ENCODE measurements around the gene SLCO1B3.
"Not testable (repeated sequence)": the region's sequence is repeated elsewhere in the genome, so short reads cannot be mapped to it uniquely, and the experiment has no call there.

Gene SLCO1B3

GRCh38 chr12:20810487-20810886 lies at the start of gene SLCO1B3:
Gene SLCO1B3, plus strand, starts transcription at chr12:20810705. Its CDS starts 5,034 bp downstream, at chr12:20815739.
- Histone ChIP-seq H3K4me3 (ENCODE audit: low read depth in 1 of 2, low read length in 2 of 2) (no peak within 1 kb of the TSS), H3K27me3 (ENCODE audit: low read depth, low read length) (no peaks in the 10 kb centered on the region), H3K27ac (ENCODE audit: low read length) (no peak within 1 kb of the TSS), H3K4me1 (ENCODE audit: control insufficient read depth in 1 of 2, insufficient read depth in 2 of 2, low read length in 2 of 2) (no peaks in the 10 kb centered on the region), H3K36me3 (ENCODE audit: control insufficient read depth in 1 of 2, insufficient read depth in 2 of 2, low read length in 2 of 2) (no peaks in the 10 kb centered on the region), H3K9me3 (ENCODE audit: control insufficient read depth in 1 of 2, low read length in 2 of 2) (peaks cover 0 to 2% of the 10 kb centered on the region in 2 donors)

- peaks cover 0 to 5% of the 10 kb centered on the region in 2 donors for H3K9me3 ChIP-seq (ENCODE audit: control insufficient read depth in 1 of 2, low read length in 2 of 2)
- H3K4me1 ChIP-seq (ENCODE audit: control insufficient read depth in 1 of 2, insufficient read depth in 2 of 2, low read length in 2 of 2), result no peaks in the 10 kb centered on the region
- no peaks in the 10 kb centered on the region for H3K27me3 ChIP-seq (ENCODE audit: low read depth, low read length)
- no peaks in the 10 kb centered on the region for H3K36me3 ChIP-seq (ENCODE audit: control insufficient read depth in 1 of 2, insufficient read depth in 2 of 2, low read length in 2 of 2)
- no peak overlapping the region for H3K27ac ChIP-seq (ENCODE audit: low read length)
- no peak overlapping the region for H3K4me3 ChIP-seq (ENCODE audit: low read depth in 1 of 2, low read length in 2 of 2)
Observed at GRCh38 chr12:20777420-20777819, 33.1 kb upstream of the SLCO1B3 start.

- H3K36me3 ChIP-seq (ENCODE audit: control insufficient read depth in 1 of 2, insufficient read depth in 2 of 2, low read length in 2 of 2), result no peaks in the 10 kb centered on the region
- no peaks in the 10 kb centered on the region for H3K4me1 ChIP-seq (ENCODE audit: control insufficient read depth in 1 of 2, insufficient read depth in 2 of 2, low read length in 2 of 2)
- no peak overlapping the region for H3K4me3 ChIP-seq (ENCODE audit: low read depth in 1 of 2, low read length in 2 of 2)
- no peaks in the 10 kb centered on the region for H3K27me3 ChIP-seq (ENCODE audit: low read depth, low read length)
- H3K27ac ChIP-seq (ENCODE audit: low read length), result no peak overlapping the region
- peaks cover 0 to 5% of the 10 kb centered on the region in 2 donors for H3K9me3 ChIP-seq (ENCODE audit: control insufficient read depth in 1 of 2, low read length in 2 of 2)
Observed at GRCh38 chr12:20778969-20779368, 31.5 kb upstream of the SLCO1B3 start.

GRCh38 chr12:20779971-20780370 lies 30.5 kb upstream of the SLCO1B3 start:
- H3K27me3 ChIP-seq (ENCODE audit: low read depth, low read length); H3K36me3 ChIP-seq (ENCODE audit: control insufficient read depth in 1 of 2, insufficient read depth in 2 of 2, low read length in 2 of 2); H3K4me1 ChIP-seq (ENCODE audit: control insufficient read depth in 1 of 2, insufficient read depth in 2 of 2, low read length in 2 of 2); H3K9me3 ChIP-seq (ENCODE audit: control insufficient read depth in 1 of 2, low read length in 2 of 2); H3K4me3 ChIP-seq (ENCODE audit: low read depth in 1 of 2, low read length in 2 of 2); H3K27ac ChIP-seq (ENCODE audit: low read length): not testable (repeated sequence)

GRCh38 chr12:20783796-20784357 lies 26.6 kb upstream of the SLCO1B3 start:
- not testable (repeated sequence) for H3K27ac ChIP-seq (ENCODE audit: low read length); H3K9me3 ChIP-seq (ENCODE audit: control insufficient read depth in 1 of 2, low read length in 2 of 2); H3K4me1 ChIP-seq (ENCODE audit: control insufficient read depth in 1 of 2, insufficient read depth in 2 of 2, low read length in 2 of 2); H3K4me3 ChIP-seq (ENCODE audit: low read depth in 1 of 2, low read length in 2 of 2); H3K36me3 ChIP-seq (ENCODE audit: control insufficient read depth in 1 of 2, insufficient read depth in 2 of 2, low read length in 2 of 2); H3K27me3 ChIP-seq (ENCODE audit: low read depth, low read length)

GRCh38 chr12:20792971-20793370 lies 17.5 kb upstream of the SLCO1B3 start:
- no peaks in the 10 kb centered on the region for H3K9me3 ChIP-seq (ENCODE audit: control insufficient read depth in 1 of 2, low read length in 2 of 2)
- H3K27ac ChIP-seq (ENCODE audit: low read length), result no peak overlapping the region
- H3K36me3 ChIP-seq (ENCODE audit: control insufficient read depth in 1 of 2, insufficient read depth in 2 of 2, low read length in 2 of 2), result no peaks in the 10 kb centered on the region
- H3K4me3 ChIP-seq (ENCODE audit: low read depth in 1 of 2, low read length in 2 of 2), result no peak overlapping the region
- no peaks in the 10 kb centered on the region for H3K27me3 ChIP-seq (ENCODE audit: low read depth, low read length)
- H3K4me1 ChIP-seq (ENCODE audit: control insufficient read depth in 1 of 2, insufficient read depth in 2 of 2, low read length in 2 of 2), result no peaks in the 10 kb centered on the region

GRCh38 chr12:20798554-20798953 lies 12.0 kb upstream of the SLCO1B3 start:
- Histone ChIP-seq H3K4me3 (ENCODE audit: low read depth in 1 of 2, low read length in 2 of 2) (no peak overlapping the region), H3K27ac (ENCODE audit: low read length) (no peak overlapping the region), H3K4me1 (ENCODE audit: control insufficient read depth in 1 of 2, insufficient read depth in 2 of 2, low read length in 2 of 2) (no peaks in the 10 kb centered on the region), H3K27me3 (ENCODE audit: low read depth, low read length) (no peaks in the 10 kb centered on the region), H3K9me3 (ENCODE audit: control insufficient read depth in 1 of 2, low read length in 2 of 2) (no peaks in the 10 kb centered on the region), H3K36me3 (ENCODE audit: control insufficient read depth in 1 of 2, insufficient read depth in 2 of 2, low read length in 2 of 2) (no peaks in the 10 kb centered on the region)

GRCh38 chr12:20800160-20800559 lies 10.3 kb upstream of the SLCO1B3 start:
- no peaks in the 10 kb centered on the region for H3K36me3 ChIP-seq (ENCODE audit: control insufficient read depth in 1 of 2, insufficient read depth in 2 of 2, low read length in 2 of 2)
- no peak overlapping the region for H3K4me3 ChIP-seq (ENCODE audit: low read depth in 1 of 2, low read length in 2 of 2)
- no peaks in the 10 kb centered on the region for H3K9me3 ChIP-seq (ENCODE audit: control insufficient read depth in 1 of 2, low read length in 2 of 2)
- H3K27me3 ChIP-seq (ENCODE audit: low read depth, low read length), result no peaks in the 10 kb centered on the region
- no peak overlapping the region for H3K27ac ChIP-seq (ENCODE audit: low read length)
- H3K4me1 ChIP-seq (ENCODE audit: control insufficient read depth in 1 of 2, insufficient read depth in 2 of 2, low read length in 2 of 2), result no peaks in the 10 kb centered on the region

- Histone ChIP-seq H3K27me3 (ENCODE audit: low read depth, low read length) (no peaks in the 10 kb centered on the region), H3K4me3 (ENCODE audit: low read depth in 1 of 2, low read length in 2 of 2) (no peak overlapping the region), H3K27ac (ENCODE audit: low read length) (no peak overlapping the region), H3K36me3 (ENCODE audit: control insufficient read depth in 1 of 2, insufficient read depth in 2 of 2, low read length in 2 of 2) (no peaks in the 10 kb centered on the region), H3K9me3 (ENCODE audit: control insufficient read depth in 1 of 2, low read length in 2 of 2) (no peaks in the 10 kb centered on the region), H3K4me1 (ENCODE audit: control insufficient read depth in 1 of 2, insufficient read depth in 2 of 2, low read length in 2 of 2) (no peaks in the 10 kb centered on the region)
Observed at GRCh38 chr12:20801035-20801434, 9.5 kb upstream of the SLCO1B3 start.

- Histone ChIP-seq H3K36me3 (ENCODE audit: control insufficient read depth in 1 of 2, insufficient read depth in 2 of 2, low read length in 2 of 2) (no peaks in the 10 kb centered on the region), H3K9me3 (ENCODE audit: control insufficient read depth in 1 of 2, low read length in 2 of 2) (peaks cover 0 to 2% of the 10 kb centered on the region in 2 donors), H3K4me3 (ENCODE audit: low read depth in 1 of 2, low read length in 2 of 2) (no peak overlapping the region), H3K4me1 (ENCODE audit: control insufficient read depth in 1 of 2, insufficient read depth in 2 of 2, low read length in 2 of 2) (no peaks in the 10 kb centered on the region), H3K27ac (ENCODE audit: low read length) (no peak overlapping the region), H3K27me3 (ENCODE audit: low read depth, low read length) (no peaks in the 10 kb centered on the region)
Observed at GRCh38 chr12:20805921-20806320, 4.6 kb upstream of the SLCO1B3 start.

- peaks cover 0 to 2% of the 10 kb centered on the region in 2 donors for H3K9me3 ChIP-seq (ENCODE audit: control insufficient read depth in 1 of 2, low read length in 2 of 2)
- no peaks in the 10 kb centered on the region for H3K4me1 ChIP-seq (ENCODE audit: control insufficient read depth in 1 of 2, insufficient read depth in 2 of 2, low read length in 2 of 2)
- no peak overlapping the region for H3K4me3 ChIP-seq (ENCODE audit: low read depth in 1 of 2, low read length in 2 of 2)
- no peaks in the 10 kb centered on the region for H3K27me3 ChIP-seq (ENCODE audit: low read depth, low read length)
- no peaks in the 10 kb centered on the region for H3K36me3 ChIP-seq (ENCODE audit: control insufficient read depth in 1 of 2, insufficient read depth in 2 of 2, low read length in 2 of 2)
- no peak overlapping the region for H3K27ac ChIP-seq (ENCODE audit: low read length)
Observed at GRCh38 chr12:20807192-20808080, 3.1 kb upstream of the SLCO1B3 start.

Data from muscle layer of duodenum (tissue), 2 donors.